ENCODE results near the gene DAGLB. TPM values are rescaled to one million over a fixed set of nuclear protein-coding genes. Genes with fewer than 3 reads are reported as not detected.

The DAGLB gene
- polyA plus RNA-seq, 3 donors, result 15.2 to 47.0 (median 16.4) TPM

- Mint-ChIP-seq H3K27ac (peak overlapping the region in 2 of 7 donors; percentile 13 to 63), H3K4me1 (peaks cover 77% of the 10 kb centered on the region), H3K4me3 (no peak overlapping the region), H3K36me3 (peaks cover 41 to 67% of the 10 kb centered on the region in 2 donors), H3K9me3 (no peaks in the 10 kb centered on the region), H3K27me3 (ENCODE audit: low read depth in 3 of 3) (peaks cover 0 to 2% (median 0%) of the 10 kb centered on the region in 3 donors)
- H3K4me2 ChIP-seq (replicated peaks; ENCODE audit: extremely low read depth, low read length, poor library complexity, severe bottlenecking), result no peak overlapping the region
- H3K36me3 ChIP-seq (replicated peaks in 1 of 2; ENCODE audit: control insufficient read depth in 1 of 2, insufficient read depth in 2 of 2, low read length in 2 of 2), result peaks cover 26 to 43% of the 10 kb centered on the region in 2 donors
- 88% methylated on average over 4 of the region's 5 CpGs for WGBS (ENCODE audit: insufficient coverage)
- no peak overlapping the region for H3K4me3 ChIP-seq (replicated peaks in 1 of 3; ENCODE audit: low read depth in 2 of 3, low read length in 3 of 3)
- no peak for DNase-seq
- no peak for TF ChIP-seq CTCF (IDR thresholded peaks at IDR 0.05)
- H3K79me2 ChIP-seq (ENCODE audit: insufficient read depth, low read length), result peaks cover 84% of the 10 kb centered on the region
- H3K9me3 ChIP-seq (replicated peaks in 1 of 2; ENCODE audit: control insufficient read depth in 1 of 2, insufficient read depth in 1 of 2, low read length in 2 of 2), result no peaks in the 10 kb centered on the region
- H3K27me3 ChIP-seq (ENCODE audit: control insufficient read depth in 2 of 2, insufficient read depth in 2 of 2, low read length in 2 of 2), result no peaks in the 10 kb centered on the region
- H3K27ac ChIP-seq (ENCODE audit: low read depth in 1 of 2, low read length in 2 of 2), result peak overlapping the region in 1 of 2 donors; percentile 41
- H3K9ac ChIP-seq (ENCODE audit: insufficient read depth, low read length, poor library complexity, severe bottlenecking), result no peak overlapping the region
- peaks cover 88% of the 10 kb centered on the region for H4K20me1 ChIP-seq (ENCODE audit: insufficient read depth, low read length)
- H2AFZ ChIP-seq (ENCODE audit: insufficient read depth, low read depth, low read length, poor library complexity, severe bottlenecking), result no peak overlapping the region
- H3K4me1 ChIP-seq (ENCODE audit: control insufficient read depth in 1 of 2, insufficient read depth in 2 of 2, low read length in 2 of 2), result peaks cover 61 to 73% of the 10 kb centered on the region in 2 donors
- intact Hi-C loops (cut with micrococcal nuclease), result no loop called here
Observed at GRCh38 chr7:6440381-6440780, 7.4 kb downstream of the DAGLB start.

DNA sequence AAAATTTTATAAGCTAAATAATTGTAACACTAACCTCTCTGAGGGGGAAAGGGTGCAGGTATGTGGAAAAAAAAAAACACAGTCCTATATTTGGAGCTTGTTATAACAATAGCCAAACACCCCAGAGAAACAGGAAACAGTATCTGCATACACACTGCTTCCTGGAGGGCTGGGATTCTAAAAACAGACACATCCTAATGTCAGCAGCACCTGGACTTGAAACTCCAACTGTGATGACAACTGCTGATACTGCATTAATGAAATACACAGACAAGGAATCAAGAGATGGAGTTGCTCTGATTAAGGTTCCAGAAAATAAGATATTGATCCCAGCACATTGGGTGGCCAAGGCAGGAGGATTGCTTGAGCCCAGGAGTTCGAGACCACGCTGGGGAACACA, 9.3 kb downstream of the DAGLB start:
- Mint-ChIP-seq H3K9me3 (peaks cover 0 to 2% (median 0%) of the 10 kb centered on the region in 7 donors), H3K36me3 (peaks cover 22 to 55% of the 10 kb centered on the region in 2 donors), H3K27ac (peak overlapping the region in 3 of 7 donors; percentile 55 to 81 (median 80)), H3K27me3 (ENCODE audit: low read depth in 3 of 3) (peaks cover 0 to 2% (median 0%) of the 10 kb centered on the region in 3 donors), H3K4me1 (peaks cover 79% of the 10 kb centered on the region), H3K4me3 (no peak overlapping the region)
- WGBS (ENCODE audit: insufficient coverage), result no CpG with 5 or more reads among the region's 2 CpGs
- H3K4me1 ChIP-seq (ENCODE audit: control insufficient read depth in 1 of 2, insufficient read depth in 2 of 2, low read length in 2 of 2), result peaks cover 74 to 79% of the 10 kb centered on the region in 2 donors
- intact Hi-C loops (cut with micrococcal nuclease), result loop anchor here in 1 of 2 donors (5.0 kb wide), 1 partner anchor 46 kb away; no protein-coding TSS in a partner anchor
- no peak overlapping the region for H2AFZ ChIP-seq (ENCODE audit: insufficient read depth, low read depth, low read length, poor library complexity, severe bottlenecking)
- no peak overlapping the region for H3K4me3 ChIP-seq (replicated peaks in 1 of 3; ENCODE audit: low read depth in 2 of 3, low read length in 3 of 3)
- no peak overlapping the region for H3K4me2 ChIP-seq (replicated peaks; ENCODE audit: extremely low read depth, low read length, poor library complexity, severe bottlenecking)
- TF ChIP-seq CTCF (IDR thresholded peaks at IDR 0.05), result no peak
- no peaks in the 10 kb centered on the region for H3K9me3 ChIP-seq (replicated peaks in 1 of 2; ENCODE audit: control insufficient read depth in 1 of 2, insufficient read depth in 1 of 2, low read length in 2 of 2)
- peak overlapping the region in 1 of 2 donors; percentile 58 for H3K27ac ChIP-seq (ENCODE audit: low read depth in 1 of 2, low read length in 2 of 2)
- H3K79me2 ChIP-seq (ENCODE audit: insufficient read depth, low read length), result peaks cover 73% of the 10 kb centered on the region
- H3K36me3 ChIP-seq (replicated peaks in 1 of 2; ENCODE audit: control insufficient read depth in 1 of 2, insufficient read depth in 2 of 2, low read length in 2 of 2), result peaks cover 8 to 24% of the 10 kb centered on the region in 2 donors
- H3K27me3 ChIP-seq (ENCODE audit: control insufficient read depth in 2 of 2, insufficient read depth in 2 of 2, low read length in 2 of 2), result no peaks in the 10 kb centered on the region
- no peak overlapping the region for H3K9ac ChIP-seq (ENCODE audit: insufficient read depth, low read length, poor library complexity, severe bottlenecking)
- H4K20me1 ChIP-seq (ENCODE audit: insufficient read depth, low read length), result peaks cover 69% of the 10 kb centered on the region
- DNase-seq, result no peak

Measured in CD14-positive monocyte (primary cell).